Inflammatory macrophage treated with lipopolysaccharide for 4 hours (primary cell): ENCODE measurements around the gene CCDC194.

ENCODE experiments used
- DNase-seq: peaks from one replicate; pipeline ENCODE4 v3.0.0-alpha.2; 2020

Gene CCDC194, protein sequence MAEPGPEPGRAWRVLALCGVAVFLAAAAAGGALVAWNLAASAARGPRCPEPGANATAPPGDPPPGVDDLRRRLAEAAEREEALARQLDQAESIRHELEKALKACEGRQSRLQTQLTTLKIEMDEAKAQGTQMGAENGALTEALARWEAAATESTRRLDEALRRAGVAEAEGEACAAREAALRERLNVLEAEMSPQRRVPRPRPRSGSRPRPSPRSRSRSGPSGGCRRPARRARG

GRCh38 chr19:17393914-17394313 is at the start of gene CCDC194:
TSS of gene CCDC194 (minus strand) at chr19:17394196. CDS start at chr19:17394158, 38 bp downstream.
- no peak for DNase-seq

DNA sequence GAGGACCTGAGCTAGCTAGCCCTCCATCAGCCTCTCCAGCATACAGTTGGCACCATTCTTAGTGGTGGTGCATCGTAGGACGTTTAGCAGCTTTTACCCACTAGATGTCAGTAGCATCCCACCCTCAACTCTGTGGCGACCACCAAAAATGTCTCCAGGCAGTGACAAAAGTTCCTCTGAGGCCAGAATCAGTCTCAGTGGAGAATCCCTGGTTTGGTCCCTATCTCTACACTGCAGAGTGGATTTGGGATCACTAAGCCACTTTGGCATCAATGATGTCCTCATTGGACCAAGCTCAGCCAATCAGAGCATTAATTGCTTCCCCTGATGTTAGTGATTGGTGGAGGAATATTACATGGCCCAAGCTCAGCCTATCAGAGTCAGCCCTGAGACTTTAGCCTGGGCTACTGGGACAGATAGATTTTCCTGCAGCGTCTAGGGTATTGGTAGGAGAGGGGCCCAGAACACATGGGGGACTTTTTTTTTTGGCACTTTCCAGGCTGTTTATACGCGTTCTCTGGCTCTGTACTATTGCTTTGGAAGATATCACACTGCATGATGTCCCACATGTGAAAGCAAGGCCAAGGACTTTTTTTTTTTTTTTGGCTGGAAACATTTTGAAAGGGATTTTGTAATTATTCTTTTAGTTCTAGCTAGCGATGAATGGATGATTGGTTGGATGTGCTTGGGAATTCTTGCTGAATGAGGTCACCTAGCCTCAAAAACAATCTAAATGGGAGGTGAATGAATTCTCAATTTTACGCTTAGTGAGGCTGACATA is 47.4 kb upstream of the CCDC194 start:
- no peak for DNase-seq

DNA sequence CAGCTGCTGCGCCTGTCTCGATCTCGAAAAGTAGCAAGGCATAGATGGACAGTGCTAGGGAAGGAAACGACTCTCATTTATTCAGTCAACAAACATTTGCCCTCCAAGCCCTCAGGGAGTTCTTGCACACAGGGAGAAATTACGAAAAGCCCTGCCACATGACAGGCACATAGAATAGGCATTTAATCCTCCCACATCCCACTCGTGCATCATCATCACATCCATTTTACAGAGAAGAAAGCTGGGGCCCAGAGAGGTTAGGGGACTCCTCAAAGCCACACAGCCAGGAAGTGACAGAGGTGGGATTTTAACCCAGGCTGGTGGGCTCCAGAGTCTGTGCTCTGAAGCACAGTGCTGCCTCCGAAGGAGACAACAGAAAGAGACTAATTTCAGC is 42.9 kb upstream of the CCDC194 start:
- DNase-seq, result peak; percentile 26

- DNase-seq, result no peak
These were observed 42.3 kb upstream of the CCDC194 start for GRCh38 chr19:17436094-17436873.

GRCh38 chr19:17435218-17435617 is 41.2 kb upstream of the CCDC194 start:
- no peak for DNase-seq

DNA sequence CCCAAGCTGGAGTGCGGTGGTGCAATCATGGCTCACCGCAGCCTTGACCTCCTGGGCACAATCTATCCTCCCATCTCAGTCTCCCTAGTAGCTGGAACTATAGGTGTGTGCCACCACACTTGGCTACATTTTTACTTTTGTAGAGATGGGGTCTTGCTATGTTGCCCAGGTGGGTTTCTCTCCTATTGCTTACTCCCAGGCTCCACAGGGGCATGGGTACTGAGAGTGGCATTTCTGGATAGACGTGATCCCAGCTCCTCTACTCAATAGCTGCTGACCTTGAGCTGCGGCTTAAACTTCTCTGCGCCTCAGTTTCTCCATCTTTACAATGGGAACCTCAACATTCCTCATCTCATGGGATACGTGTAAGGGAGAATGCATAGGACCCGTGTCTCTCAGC is 37.4 kb upstream of the CCDC194 start:
- no peak for DNase-seq

DNA sequence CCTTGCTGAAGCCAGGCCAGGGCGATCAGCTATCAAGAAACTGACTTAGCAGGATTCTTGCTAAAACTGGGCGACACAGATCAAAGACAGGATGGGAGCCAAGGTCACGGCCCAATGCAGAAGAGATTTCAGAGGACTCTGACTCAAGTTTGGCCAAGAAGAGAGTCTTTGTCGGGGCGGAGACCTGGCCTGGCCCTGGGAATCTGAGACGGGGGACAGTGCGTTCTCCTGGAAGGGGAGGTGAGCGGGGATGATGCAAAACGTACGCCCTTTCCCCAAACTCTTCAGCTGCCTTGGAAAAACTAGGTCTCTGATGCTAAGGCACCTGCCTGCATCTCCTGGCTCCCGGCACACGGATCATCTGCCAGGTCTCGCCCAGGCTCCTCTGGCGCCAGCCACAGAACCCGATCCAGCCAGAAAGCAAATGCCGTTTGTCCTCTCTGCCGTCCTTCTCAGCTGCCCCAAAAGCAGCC is 35.7 kb upstream of the CCDC194 start:
- DNase-seq, result no peak

- no peak for DNase-seq
These were observed 30.9 kb upstream of the CCDC194 start for GRCh38 chr19:17424743-17425365.

GRCh38 chr19:17423429-17424208 is 29.6 kb upstream of the CCDC194 start:
- no peak for DNase-seq

DNA sequence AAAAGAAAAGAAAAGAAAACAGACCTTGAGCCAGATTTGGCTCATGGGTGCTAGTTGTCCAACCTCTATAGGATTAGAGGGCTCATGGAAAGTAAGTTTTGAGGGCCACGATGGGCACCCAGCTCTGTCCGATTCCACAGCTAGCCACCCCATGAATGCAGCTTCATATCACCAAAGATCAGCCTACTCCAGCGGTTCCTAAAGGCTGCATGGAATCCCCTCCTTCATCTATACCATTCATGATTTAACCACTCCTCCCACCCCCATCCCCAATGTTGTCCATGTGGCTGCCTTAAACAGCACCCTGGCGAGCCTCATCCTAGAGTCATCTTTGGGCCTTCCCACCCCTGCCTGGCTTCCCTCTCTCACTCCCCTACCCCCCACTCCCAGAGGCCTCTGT is 27.9 kb upstream of the CCDC194 start:
- no peak for DNase-seq

DNA sequence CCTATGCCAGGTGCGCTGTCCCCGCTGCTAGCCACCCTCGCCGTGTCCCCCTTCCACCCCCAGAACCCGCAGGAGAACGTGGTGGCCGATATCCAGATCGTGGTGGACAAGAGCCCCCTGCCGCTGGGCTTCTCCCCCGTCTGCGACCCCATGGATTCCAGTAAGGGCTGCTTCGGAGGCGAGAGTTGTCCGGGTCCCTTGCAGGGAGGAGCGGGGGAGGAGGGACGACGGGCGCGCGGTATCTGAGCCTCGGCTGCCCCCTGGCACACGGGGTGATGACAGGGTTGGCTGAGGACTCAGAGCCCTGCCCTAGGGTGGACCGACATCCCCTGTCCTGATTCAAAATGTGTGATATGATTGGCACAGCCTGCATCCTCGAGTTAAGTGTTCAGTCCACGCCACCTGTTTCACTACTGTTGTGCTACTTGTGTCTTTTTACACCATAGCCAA is 26.5 kb upstream of the CCDC194 start:
- peak; percentile 33 for DNase-seq

GRCh38 chr19:17419621-17420474 is 25.9 kb upstream of the CCDC194 start, which contains the start of gene MVB12A:
TSS of gene MVB12A (plus strand) at chr19:17420047. CDS start at chr19:17420136, 89 bp downstream.
- peak; percentile 98 for DNase-seq

GRCh38 chr19:17419154-17419620 is 25.2 kb upstream of the CCDC194 start:
- no peak for DNase-seq

- no peak for DNase-seq
These were observed 24.7 kb upstream of the CCDC194 start for GRCh38 chr19:17418710-17419109.

GRCh38 chr19:17415121-17415520 is 21.1 kb upstream of the CCDC194 start:
- no peak for DNase-seq

GRCh38 chr19:17414097-17414496 is 20.1 kb upstream of the CCDC194 start:
- DNase-seq, result no peak

GRCh38 chr19:17411801-17412200 is 17.8 kb upstream of the CCDC194 start:
- no peak for DNase-seq

DNA sequence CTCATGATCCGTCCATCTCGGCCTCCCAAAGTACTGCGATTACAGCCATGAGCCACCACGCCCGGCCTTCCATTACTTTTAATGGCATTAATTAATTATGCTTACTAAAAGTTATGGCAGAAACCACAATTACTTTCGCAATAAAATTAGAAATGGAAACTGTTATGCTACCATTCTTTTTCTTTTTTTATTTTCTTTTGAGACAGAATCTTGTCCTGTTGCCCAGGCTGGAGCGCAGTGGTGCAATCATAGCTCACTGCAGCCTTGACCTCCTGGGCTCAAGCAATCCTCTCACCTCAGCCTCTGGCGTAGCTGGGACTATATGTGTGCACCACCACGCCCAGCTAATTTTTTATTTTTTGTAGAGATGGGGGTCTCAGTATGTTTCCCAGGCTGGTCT is 16.0 kb upstream of the CCDC194 start:
- DNase-seq, result no peak

DNA sequence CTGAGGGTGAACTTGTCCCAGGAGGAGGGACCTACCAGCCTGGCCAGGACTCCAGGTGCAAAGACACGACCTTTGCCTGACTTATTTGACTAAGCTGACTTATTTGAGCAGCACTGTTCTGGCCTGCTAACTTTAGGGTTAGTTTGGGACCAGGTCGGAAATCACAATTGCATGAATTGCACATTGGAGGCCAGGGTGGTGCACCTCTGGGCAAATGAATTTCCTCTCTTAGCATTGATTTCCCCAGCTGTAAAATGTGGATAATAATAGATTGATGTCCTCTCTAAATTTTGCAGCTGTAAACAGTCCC is 12.8 kb upstream of the CCDC194 start:
- no peak for DNase-seq

DNA sequence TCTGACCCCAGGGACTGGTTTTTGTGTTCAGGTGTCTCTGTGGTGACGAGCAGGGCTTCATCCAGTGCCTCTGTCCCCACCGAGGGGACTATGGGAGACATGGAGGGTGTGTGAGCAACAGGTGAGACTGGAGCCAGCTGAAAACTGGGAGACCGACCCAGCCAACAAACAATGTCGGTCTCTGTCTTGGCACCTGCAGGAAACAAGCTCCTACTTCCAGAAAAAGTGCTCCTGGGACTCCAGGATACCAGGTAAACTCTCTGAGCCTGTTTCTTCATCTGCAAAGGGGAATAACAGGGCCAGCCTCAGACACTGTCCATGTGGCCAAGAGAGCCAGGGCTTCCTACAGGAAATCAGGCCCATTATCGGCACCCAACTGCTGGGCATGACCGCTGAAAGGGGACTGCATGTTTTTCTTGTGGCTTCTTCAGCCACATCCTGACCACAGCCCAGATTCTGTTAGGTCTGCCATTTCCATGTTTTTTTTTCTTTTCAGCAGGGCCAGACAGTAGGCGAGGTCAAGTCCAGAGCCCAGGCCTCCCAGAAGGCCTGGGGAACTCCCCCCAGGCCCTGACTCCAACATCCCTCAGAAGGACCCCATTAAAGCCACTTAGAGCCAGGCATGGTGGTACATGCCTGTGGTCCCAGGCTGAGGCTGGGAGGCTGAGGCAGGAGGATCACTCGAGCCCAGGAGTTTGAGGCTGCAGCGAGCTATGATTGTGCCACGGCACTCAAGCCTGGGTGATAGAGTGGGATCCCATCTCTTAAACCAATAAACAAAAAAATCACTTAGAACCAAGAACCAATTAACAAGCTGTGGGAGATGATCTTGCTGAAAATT is 12.3 kb upstream of the CCDC194 start:
- peak; percentile 35 for DNase-seq
